ENCODE measurements around the gene PGM5.

Gene PGM5

GRCh38 chr9:68427216-68427977, 71.0 kb downstream of the PGM5 start:
- DNase-seq (ENCODE audit: low read depth), result no peak
- no peak overlapping the region for H3K4me3 ChIP-seq (ENCODE audit: low read depth, low read length)

GRCh38 chr9:68428481-68428880, 72.1 kb downstream of the PGM5 start:
- DNase-seq (ENCODE audit: low read depth), result no peak
- no peak overlapping the region for H3K4me3 ChIP-seq (ENCODE audit: low read depth, low read length)

- no peak overlapping the region for H3K4me3 ChIP-seq (ENCODE audit: low read depth, low read length)
- no peak for DNase-seq (ENCODE audit: low read depth)
These were observed 73.2 kb downstream of the PGM5 start for GRCh38 chr9:68429631-68430030.

- no peak for DNase-seq (ENCODE audit: low read depth)
- H3K4me3 ChIP-seq (ENCODE audit: low read depth, low read length), result no peak overlapping the region
These were observed 74.9 kb downstream of the PGM5 start for GRCh38 chr9:68431307-68431706.

GRCh38 chr9:68433531-68434110, 77.2 kb downstream of the PGM5 start:
- DNase-seq (ENCODE audit: low read depth), result no peak
- no peak overlapping the region for H3K4me3 ChIP-seq (ENCODE audit: low read depth, low read length)

GRCh38 chr9:68437785-68438184, 81.4 kb downstream of the PGM5 start:
- DNase-seq (ENCODE audit: low read depth), result no peak
- H3K4me3 ChIP-seq (ENCODE audit: low read depth, low read length), result no peak overlapping the region

- H3K4me3 ChIP-seq (ENCODE audit: low read depth, low read length), result no peak overlapping the region
- DNase-seq (ENCODE audit: low read depth), result no peak
These were observed 87.2 kb downstream of the PGM5 start for GRCh38 chr9:68443624-68444023.

GRCh38 chr9:68446836-68447235, 90.4 kb downstream of the PGM5 start:
- H3K4me3 ChIP-seq (ENCODE audit: low read depth, low read length), result no peak overlapping the region
- DNase-seq (ENCODE audit: low read depth), result no peak

GRCh38 chr9:68447611-68448010, 91.2 kb downstream of the PGM5 start:
- H3K4me3 ChIP-seq (ENCODE audit: low read depth, low read length), result no peak overlapping the region
- DNase-seq (ENCODE audit: low read depth), result no peak

- DNase-seq (ENCODE audit: low read depth), result no peak
- H3K4me3 ChIP-seq (ENCODE audit: low read depth, low read length), result no peak overlapping the region
These were observed 98.3 kb downstream of the PGM5 start for GRCh38 chr9:68454579-68455334.

- DNase-seq (ENCODE audit: low read depth), result no peak
- no peak overlapping the region for H3K4me3 ChIP-seq (ENCODE audit: low read depth, low read length)
These were observed 99.0 kb downstream of the PGM5 start for GRCh38 chr9:68455451-68455850.

- no peak for DNase-seq (ENCODE audit: low read depth)
- H3K4me3 ChIP-seq (ENCODE audit: low read depth, low read length), result no peak overlapping the region
These were observed 101.4 kb downstream of the PGM5 start for GRCh38 chr9:68457803-68458202.

- DNase-seq (ENCODE audit: low read depth), result no peak
- no peak overlapping the region for H3K4me3 ChIP-seq (ENCODE audit: low read depth, low read length)
These were observed 102.5 kb downstream of the PGM5 start for GRCh38 chr9:68458918-68459317.

GRCh38 chr9:68462105-68462775, 105.8 kb downstream of the PGM5 start:
- H3K4me3 ChIP-seq (ENCODE audit: low read depth, low read length), result no peak overlapping the region
- DNase-seq (ENCODE audit: low read depth), result no peak

- no peak for DNase-seq (ENCODE audit: low read depth)
These were observed 113.7 kb downstream of the PGM5 start for GRCh38 chr9:68470067-68470466.

GRCh38 chr9:68470634-68471033, 114.2 kb downstream of the PGM5 start:
- H3K4me3 ChIP-seq (ENCODE audit: low read depth, low read length), result no peak overlapping the region
- no peak for DNase-seq (ENCODE audit: low read depth)

More at GRCh38 chr9:68470067-68470466, 113.7 kb downstream of the PGM5 start:
- no peak overlapping the region for H3K4me3 ChIP-seq (ENCODE audit: low read depth, low read length)

- no peak overlapping the region for H3K4me3 ChIP-seq (ENCODE audit: low read depth, low read length)
- DNase-seq (ENCODE audit: low read depth), result no peak
These were observed 115.7 kb downstream of the PGM5 start for GRCh38 chr9:68472119-68472518.

- DNase-seq (ENCODE audit: low read depth), result no peak
- H3K4me3 ChIP-seq (ENCODE audit: low read depth, low read length), result no peak overlapping the region
These were observed 117.4 kb downstream of the PGM5 start for GRCh38 chr9:68473790-68474189.

- no peak overlapping the region for H3K4me3 ChIP-seq (ENCODE audit: low read depth, low read length)
- no peak for DNase-seq (ENCODE audit: low read depth)
These were observed 120.0 kb downstream of the PGM5 start for GRCh38 chr9:68476422-68476821.

- H3K4me3 ChIP-seq (ENCODE audit: low read depth, low read length), result no peak overlapping the region
- DNase-seq (ENCODE audit: low read depth), result no peak
These were observed 120.4 kb downstream of the PGM5 start for GRCh38 chr9:68476847-68477246.

Data from skeletal muscle cell (primary cell).